ENCODE measurements around the gene FBXL3. TPM values are rescaled to one million over a fixed set of nuclear protein-coding genes. Genes with fewer than 3 reads are reported as not detected.

The FBXL3 gene
- total and polyA plus RNA-seq, 8 donors, result 7.5 to 23.8 (median 14.5) TPM

DNA sequence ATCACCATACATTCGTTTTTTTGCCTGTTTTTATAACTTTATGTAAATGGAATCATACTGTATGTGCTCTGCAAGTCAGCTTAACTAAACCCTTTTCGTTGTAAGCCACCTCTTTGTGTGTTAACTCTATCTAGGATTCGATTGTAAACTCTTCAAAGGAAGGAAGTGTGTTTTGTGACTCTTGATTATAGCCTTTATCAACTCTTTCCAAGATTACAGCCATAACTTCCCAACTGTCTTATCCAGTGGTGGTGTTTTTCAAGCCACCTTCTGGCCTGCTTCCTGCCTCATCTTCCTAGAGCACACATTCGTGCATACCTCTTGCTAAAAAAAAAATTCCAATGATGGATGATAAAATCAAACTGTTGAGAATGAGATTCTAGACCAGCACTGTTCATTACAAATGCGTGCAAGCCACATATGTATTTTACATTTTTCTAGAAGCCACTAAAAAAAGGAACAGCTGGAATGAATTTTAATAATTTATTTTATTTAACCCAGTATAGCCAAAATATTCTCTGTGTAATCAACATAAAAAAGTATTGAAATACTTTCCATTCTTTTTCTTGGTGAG, 12.0 kb upstream of the FBXL3 start:
- TF ChIP-seq, protein P1, sequence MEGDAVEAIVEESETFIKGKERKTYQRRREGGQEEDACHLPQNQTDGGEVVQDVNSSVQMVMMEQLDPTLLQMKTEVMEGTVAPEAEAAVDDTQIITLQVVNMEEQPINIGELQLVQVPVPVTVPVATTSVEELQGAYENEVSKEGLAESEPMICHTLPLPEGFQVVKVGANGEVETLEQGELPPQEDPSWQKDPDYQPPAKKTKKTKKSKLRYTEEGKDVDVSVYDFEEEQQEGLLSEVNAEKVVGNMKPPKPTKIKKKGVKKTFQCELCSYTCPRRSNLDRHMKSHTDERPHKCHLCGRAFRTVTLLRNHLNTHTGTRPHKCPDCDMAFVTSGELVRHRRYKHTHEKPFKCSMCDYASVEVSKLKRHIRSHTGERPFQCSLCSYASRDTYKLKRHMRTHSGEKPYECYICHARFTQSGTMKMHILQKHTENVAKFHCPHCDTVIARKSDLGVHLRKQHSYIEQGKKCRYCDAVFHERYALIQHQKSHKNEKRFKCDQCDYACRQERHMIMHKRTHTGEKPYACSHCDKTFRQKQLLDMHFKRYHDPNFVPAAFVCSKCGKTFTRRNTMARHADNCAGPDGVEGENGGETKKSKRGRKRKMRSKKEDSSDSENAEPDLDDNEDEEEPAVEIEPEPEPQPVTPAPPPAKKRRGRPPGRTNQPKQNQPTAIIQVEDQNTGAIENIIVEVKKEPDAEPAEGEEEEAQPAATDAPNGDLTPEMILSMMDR (IDR thresholded peaks at IDR 0.05), result no peak
- FAIRE-seq (no peak), DNase-seq (no peak), ATAC-seq (no peak)
- H3K27me3 ChIP-seq, result no peaks in the 10 kb centered on the region
- peaks cover 0 to 3% (median 0%) of the 10 kb centered on the region in 3 donors for H3K36me3 ChIP-seq
- no peak overlapping the region for H3K4me3 ChIP-seq
- WGBS, 2 donors, result 63 to 71% methylated on average over 5 of the region's 5 CpGs
- H3K9me3 ChIP-seq, result no peaks in the 10 kb centered on the region
- H3K4me1 ChIP-seq, result peaks cover 0 to 6% (median 0%) of the 10 kb centered on the region in 3 donors
- no peak overlapping the region for H3K27ac ChIP-seq
- intact Hi-C loops (cut with DNase I), result no loop called here

DNA sequence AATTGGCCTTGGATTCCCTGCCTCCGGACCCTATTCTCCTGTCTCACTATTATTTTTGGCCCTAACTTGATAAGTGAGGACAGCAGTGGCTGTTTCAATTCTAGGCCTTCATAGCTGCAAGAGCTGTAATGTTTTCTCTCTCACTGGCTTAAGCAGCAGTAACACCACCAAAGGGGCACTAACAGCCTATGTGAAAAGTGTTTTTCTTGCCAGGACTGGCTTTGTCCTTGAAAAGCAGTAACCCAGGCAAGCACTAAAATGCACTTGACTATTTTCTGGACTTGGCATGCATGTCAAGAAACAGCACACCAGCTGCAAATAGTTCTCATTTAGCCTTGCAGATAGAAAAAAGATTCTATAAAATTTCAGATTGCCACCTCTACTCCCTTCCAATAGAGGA, 9.3 kb upstream of the FBXL3 start:
- WGBS, 2 donors, result 31 to 47% methylated on average over 1 of the region's 1 CpG
- no peaks in the 10 kb centered on the region for H3K36me3 ChIP-seq
- H3K27ac ChIP-seq, result no peak overlapping the region
- ATAC-seq, result peak in 2 of 4 donors; percentile 44 to 74
- no peaks in the 10 kb centered on the region for H3K27me3 ChIP-seq
- DNase-seq, result no peak
- intact Hi-C loops (cut with DNase I), result no loop called here
- peaks cover 0 to 6% (median 0%) of the 10 kb centered on the region in 3 donors for H3K4me1 ChIP-seq
- TF ChIP-seq, protein P1 (IDR thresholded peaks at IDR 0.05), result no peak
- no peaks in the 10 kb centered on the region for H3K9me3 ChIP-seq
- H3K4me3 ChIP-seq, result no peak overlapping the region
- FAIRE-seq, result no peak

DNA sequence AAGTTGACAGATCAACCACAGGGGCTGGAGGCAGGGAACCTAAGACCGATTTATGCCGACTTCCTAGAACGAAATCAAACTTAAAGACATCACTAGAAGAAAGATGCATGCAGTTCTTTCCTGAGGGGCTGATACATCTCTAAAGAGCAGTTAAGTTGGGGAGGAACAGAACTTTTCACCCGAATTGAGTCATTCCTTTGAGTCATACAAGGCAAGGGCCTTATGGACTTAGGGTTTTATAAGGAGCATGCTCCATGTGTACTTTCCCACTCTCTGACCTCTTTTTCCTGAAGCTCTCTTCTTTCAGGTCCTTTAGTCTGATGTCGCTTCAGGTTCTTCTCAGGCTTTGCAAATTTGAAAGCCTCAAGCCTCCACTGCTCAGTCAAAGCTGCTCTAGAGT, 7.9 kb upstream of the FBXL3 start:
- FAIRE-seq (no peak), ATAC-seq (no peak), DNase-seq (no peak)
- Histone ChIP-seq H3K27ac (no peak overlapping the region), H3K4me1 (no peaks in the 10 kb centered on the region), H3K36me3 (no peaks in the 10 kb centered on the region), H3K4me3 (no peak overlapping the region), H3K9me3 (no peaks in the 10 kb centered on the region), H3K27me3 (no peaks in the 10 kb centered on the region)
- intact Hi-C loops (cut with DNase I), result no loop called here
- TF ChIP-seq, protein P1 (IDR thresholded peaks at IDR 0.05), result no peak
- WGBS, 2 donors, result 95 to 99% methylated on average over 5 of the region's 5 CpGs

DNA sequence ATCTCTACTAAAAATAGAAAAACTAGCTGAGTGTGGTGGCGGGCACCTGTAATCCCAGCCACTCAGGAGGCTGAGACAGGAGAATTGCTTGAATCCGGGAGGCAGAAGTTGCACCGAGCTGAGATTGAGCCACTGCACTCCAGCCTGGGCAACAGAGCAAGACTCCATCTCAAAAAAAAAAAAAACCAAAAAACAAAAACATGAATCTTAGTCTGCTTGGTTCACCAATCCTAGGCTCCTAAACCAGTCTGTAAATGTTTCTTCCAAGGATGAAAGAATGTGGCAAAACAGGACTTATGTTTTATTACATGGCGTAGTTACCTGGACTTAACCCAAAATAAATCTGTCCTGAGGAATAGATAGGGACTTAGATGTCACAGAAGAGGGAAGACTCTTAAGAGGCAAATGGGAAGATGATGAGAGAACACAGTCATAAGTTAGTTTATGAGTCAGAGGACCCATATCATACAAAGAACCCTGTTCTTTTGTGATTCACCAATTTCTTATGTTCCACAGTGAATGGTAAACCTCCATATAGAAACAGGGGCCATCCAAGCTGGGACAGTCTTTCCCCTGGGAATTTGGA, 6.9 kb upstream of the FBXL3 start:
- H3K36me3 ChIP-seq, result no peaks in the 10 kb centered on the region
- H3K4me1 ChIP-seq, result no peaks in the 10 kb centered on the region
- H3K4me3 ChIP-seq, result no peak overlapping the region
- H3K9me3 ChIP-seq, result no peaks in the 10 kb centered on the region
- ATAC-seq, result no peak
- WGBS, 2 donors, result 93 to 95% methylated on average over 4 of the region's 4 CpGs
- intact Hi-C loops (cut with DNase I), result no loop called here
- no peaks in the 10 kb centered on the region for H3K27me3 ChIP-seq
- no peak overlapping the region for H3K27ac ChIP-seq
- TF ChIP-seq, protein P1 (IDR thresholded peaks at IDR 0.05), result no peak
- FAIRE-seq, result no peak
- no peak for DNase-seq

DNA sequence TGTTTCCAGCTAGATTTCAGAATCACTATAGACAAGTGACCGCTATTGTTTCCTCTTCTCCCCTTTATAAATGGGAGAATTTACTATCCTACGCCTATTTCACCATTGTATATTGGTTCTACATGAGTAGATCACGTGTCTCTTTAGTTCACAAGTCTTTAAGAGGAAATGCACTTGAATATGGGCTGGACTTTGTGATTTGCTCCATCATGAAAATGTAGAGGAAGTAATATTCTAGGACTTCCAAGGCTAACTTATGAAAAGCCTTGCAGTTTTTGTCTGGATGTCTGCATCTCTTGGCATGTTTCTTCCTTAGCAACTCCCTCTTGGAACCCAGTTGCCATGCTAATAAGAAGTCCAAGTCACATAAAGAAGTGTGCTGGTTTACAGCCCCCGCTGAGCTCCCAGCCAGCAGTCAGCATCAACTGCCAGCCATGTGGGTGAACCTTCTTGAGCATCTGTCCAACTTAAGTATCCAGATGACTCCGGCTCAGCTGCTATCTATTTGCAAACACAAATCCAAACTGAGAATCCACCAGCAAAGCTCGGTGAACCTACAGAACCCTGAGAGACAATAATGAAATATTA, 4.8 kb upstream of the FBXL3 start:
- Histone ChIP-seq H3K27me3 (no peaks in the 10 kb centered on the region), H3K9me3 (no peaks in the 10 kb centered on the region), H3K36me3 (no peaks in the 10 kb centered on the region), H3K27ac (no peak overlapping the region), H3K4me1 (peaks cover 0 to 5% (median 5%) of the 10 kb centered on the region in 3 donors), H3K4me3 (no peak overlapping the region)
- 92 to 94% methylated on average over 6 of the region's 6 CpGs for WGBS, 2 donors
- FAIRE-seq (no peak), ATAC-seq (no peak), DNase-seq (no peak)
- TF ChIP-seq, protein P1 (IDR thresholded peaks at IDR 0.05), result no peak
- intact Hi-C loops (cut with DNase I), result no loop called here

Measured in pancreas (tissue), 10 donors.